ENCODE measurements around the gene TUT4. TPM values are rescaled to one million over a fixed set of nuclear protein-coding genes. Genes with fewer than 3 reads are reported as not detected.

TUT4 gene
- 10 to 100 TPM; 38.2 to 67.2 TPM for total RNA-seq

- Histone ChIP-seq H3K4me3 (peak within 1 kb of the TSS; percentile 93), H3K27me3 (replicated peaks; ENCODE audit: insufficient read depth) (no peaks in the 10 kb centered on the region), H3K27ac (peak within 1 kb of the TSS; percentile 58 to 74), H3K9me3 (no peaks in the 10 kb centered on the region), H3K4me1 (ENCODE audit: control insufficient read depth in 1 of 2, low read depth in 2 of 2) (peaks cover 0 to 22% of the 10 kb centered on the region in 2 donors), H3K36me3 (no peaks in the 10 kb centered on the region)
- DNase-seq (ENCODE audit: low spot score) (peak; percentile 50), ATAC-seq (ENCODE audit: insufficient number of reproducible peaks, low FRiP score, low read depth) (peak; percentile 64)
- TF ChIP-seq, protein P1, sequence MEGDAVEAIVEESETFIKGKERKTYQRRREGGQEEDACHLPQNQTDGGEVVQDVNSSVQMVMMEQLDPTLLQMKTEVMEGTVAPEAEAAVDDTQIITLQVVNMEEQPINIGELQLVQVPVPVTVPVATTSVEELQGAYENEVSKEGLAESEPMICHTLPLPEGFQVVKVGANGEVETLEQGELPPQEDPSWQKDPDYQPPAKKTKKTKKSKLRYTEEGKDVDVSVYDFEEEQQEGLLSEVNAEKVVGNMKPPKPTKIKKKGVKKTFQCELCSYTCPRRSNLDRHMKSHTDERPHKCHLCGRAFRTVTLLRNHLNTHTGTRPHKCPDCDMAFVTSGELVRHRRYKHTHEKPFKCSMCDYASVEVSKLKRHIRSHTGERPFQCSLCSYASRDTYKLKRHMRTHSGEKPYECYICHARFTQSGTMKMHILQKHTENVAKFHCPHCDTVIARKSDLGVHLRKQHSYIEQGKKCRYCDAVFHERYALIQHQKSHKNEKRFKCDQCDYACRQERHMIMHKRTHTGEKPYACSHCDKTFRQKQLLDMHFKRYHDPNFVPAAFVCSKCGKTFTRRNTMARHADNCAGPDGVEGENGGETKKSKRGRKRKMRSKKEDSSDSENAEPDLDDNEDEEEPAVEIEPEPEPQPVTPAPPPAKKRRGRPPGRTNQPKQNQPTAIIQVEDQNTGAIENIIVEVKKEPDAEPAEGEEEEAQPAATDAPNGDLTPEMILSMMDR (IDR thresholded peaks at IDR 0.05), result no peak
Measured at GRCh38 chr1:52552505-52553361, at the start of gene TUT4. TSS of gene TUT4 (minus strand) at chr1:52553092. CDS start at chr1:52526280, 26,812 bp downstream.

DNA sequence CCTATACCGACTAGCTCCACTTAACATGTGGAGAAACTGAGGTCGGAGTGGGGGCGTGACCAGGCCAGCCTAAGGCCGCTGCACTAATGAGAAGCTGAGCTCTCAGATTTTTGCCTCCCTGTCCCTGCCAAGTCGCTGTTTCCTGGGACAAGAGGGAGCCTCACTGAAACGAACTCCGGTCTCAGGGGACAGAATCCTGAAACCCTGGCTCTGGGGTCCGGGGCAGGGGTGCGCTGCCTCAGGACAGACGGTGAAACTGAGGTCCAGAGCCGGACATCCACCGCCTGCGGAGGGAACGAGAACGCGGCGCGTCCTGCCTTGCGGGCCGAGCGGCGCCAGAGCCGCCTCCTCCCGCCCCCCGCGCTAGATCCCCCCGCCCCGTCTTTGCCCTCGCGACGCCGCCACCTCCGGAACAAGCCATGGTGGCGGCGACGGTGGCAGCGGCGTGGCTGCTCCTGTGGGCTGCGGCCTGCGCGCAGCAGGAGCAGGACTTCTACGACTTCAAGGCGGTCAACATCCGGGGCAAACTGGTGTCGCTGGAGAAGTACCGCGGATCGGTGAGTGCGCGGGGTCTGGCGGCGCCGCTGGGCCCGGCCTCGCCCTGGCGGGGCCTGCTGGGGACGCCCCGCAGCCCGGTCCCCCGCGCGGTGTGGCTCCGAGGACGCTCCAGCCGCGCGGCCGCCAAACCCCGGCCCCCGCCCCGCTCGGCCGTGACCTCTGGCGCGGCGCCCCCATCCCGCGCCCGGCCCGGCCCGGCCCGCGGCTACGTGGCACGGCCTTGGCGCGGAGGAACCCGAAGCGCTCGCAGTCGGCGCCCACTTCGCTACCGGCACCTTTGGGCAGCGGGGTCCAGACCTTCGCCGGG lies 49.3 kb upstream of the TUT4 start, which contains the start of gene GPX7:
TSS of gene GPX7 (plus strand) at position 381 of the 865 bp plus-strand sequence. CDS start at position 420, 39 bp downstream.
- peak; percentile 26 for ATAC-seq (ENCODE audit: insufficient number of reproducible peaks, low FRiP score, low read depth)
- no peak for DNase-seq (ENCODE audit: low spot score)

DNA sequence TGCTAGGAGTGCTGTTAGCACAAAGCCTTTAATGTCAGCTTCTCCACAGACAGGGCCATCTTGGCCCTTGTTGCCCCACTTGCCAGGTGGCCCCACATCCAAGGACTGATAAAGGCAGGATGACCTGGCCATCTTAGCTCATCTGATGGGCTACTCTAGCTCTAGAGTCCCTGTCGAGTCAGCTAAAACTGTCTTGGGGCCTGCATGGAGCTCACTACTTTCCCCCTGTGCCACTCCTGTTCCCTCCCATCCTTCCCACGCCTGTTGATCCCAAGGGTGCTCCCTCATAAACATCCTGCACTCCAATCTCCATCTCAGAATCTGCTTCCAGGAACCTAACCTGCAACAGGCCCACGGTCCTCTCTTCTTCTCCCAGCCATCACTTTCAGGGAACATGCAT lies 48.6 kb upstream of the TUT4 start:
- DNase-seq (ENCODE audit: low spot score), result no peak
- TF ChIP-seq, protein P1 (IDR thresholded peaks at IDR 0.05), result no peak
- H3K4me3 ChIP-seq, result peak overlapping the region; percentile 79
- no peaks in the 10 kb centered on the region for H3K27me3 ChIP-seq (replicated peaks; ENCODE audit: insufficient read depth)
- no peaks in the 10 kb centered on the region for H3K36me3 ChIP-seq
- peak overlapping the region in 1 of 2 donors; percentile 75 for H3K27ac ChIP-seq
- no peak for ATAC-seq (ENCODE audit: insufficient number of reproducible peaks, low FRiP score, low read depth)
- no peaks in the 10 kb centered on the region for H3K9me3 ChIP-seq
- peaks cover 5 to 44% of the 10 kb centered on the region in 2 donors for H3K4me1 ChIP-seq (ENCODE audit: control insufficient read depth in 1 of 2, low read depth in 2 of 2)

More for the DNA sequence above, 49.3 kb upstream of the TUT4 start, which contains the start of gene GPX7:
- H3K9me3 ChIP-seq, result no peaks in the 10 kb centered on the region
- peaks cover 5 to 44% of the 10 kb centered on the region in 2 donors for H3K4me1 ChIP-seq (ENCODE audit: control insufficient read depth in 1 of 2, low read depth in 2 of 2)
- H3K4me3 ChIP-seq, result peak within 1 kb of the TSS; percentile 79
- peaks cover 6% of the 10 kb centered on the region for H3K36me3 ChIP-seq
- H3K27me3 ChIP-seq (replicated peaks; ENCODE audit: insufficient read depth), result no peaks in the 10 kb centered on the region
- H3K27ac ChIP-seq, result peak within 1 kb of the TSS; percentile 71 to 75
- TF ChIP-seq, protein P1 (IDR thresholded peaks at IDR 0.05), result no peak

- Histone ChIP-seq H3K4me1 (ENCODE audit: control insufficient read depth in 1 of 2, low read depth in 2 of 2) (peaks cover 5 to 38% of the 10 kb centered on the region in 2 donors), H3K4me3 (no peak overlapping the region), H3K27me3 (replicated peaks; ENCODE audit: insufficient read depth) (no peaks in the 10 kb centered on the region), H3K36me3 (no peaks in the 10 kb centered on the region), H3K9me3 (no peaks in the 10 kb centered on the region), H3K27ac (no peak overlapping the region)
- DNase-seq (ENCODE audit: low spot score), result no peak
- no peak for ATAC-seq (ENCODE audit: insufficient number of reproducible peaks, low FRiP score, low read depth)
- TF ChIP-seq, protein P1 (IDR thresholded peaks at IDR 0.05), result no peak
Measured at GRCh38 chr1:52600533-52601179, 47.8 kb upstream of the TUT4 start.
